Stimulated activated CD4-positive, alpha-beta T cell treated with anti-CD3 and anti-CD28 coated beads, Interleukin-4, amount 100 ng/mL, for 24 hours (primary cell): ENCODE measurements around the gene NXNL2.

Experiments used
- DNase-seq: peaks from one replicate; pipeline ENCODE4 v3.0.0-alpha.2; 2020

Gene NXNL2

DNA sequence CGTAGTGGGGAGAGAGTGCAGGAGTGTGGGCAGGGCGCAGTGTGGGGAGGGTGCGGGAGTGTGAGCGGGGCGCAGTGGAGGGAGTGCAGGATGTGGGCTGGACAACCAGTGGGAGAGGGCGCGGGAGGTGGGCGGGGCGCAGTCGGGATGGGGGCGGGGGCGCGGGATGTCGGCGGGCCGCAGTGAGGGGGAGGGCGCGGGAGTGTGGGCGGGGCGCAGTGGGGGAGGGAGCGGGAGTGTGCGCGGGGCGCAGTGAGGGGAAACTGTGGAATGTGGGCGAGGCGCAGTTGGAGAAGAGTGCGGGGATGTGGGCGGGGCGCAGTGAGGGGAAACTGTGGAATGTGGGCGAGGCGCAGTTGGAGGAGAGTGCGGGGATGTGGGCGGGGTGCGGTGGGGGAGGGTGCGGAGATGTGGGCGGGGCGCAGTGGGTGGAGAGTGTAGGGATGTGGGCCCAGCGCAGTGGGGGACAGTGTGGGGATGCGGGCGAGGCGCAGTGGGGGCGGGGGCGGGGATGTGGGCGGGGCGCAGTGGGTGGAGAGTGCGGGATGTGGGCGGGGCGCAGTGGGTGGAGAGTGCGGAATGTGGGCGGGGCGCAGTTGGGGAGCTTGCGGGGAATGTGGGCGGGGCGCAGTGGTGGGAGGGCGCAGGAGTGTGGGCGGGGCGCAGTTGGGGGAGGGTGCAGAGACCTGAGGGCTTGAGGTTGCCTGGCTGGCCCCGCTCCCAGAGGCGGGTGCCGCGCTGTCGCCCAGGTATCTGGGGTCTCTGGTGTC is at the start of gene NXNL2:
TSS of gene NXNL2 (plus strand) at position 723 of the 770 bp plus-strand sequence. CDS start 257 bp downstream, outside the sequence.
- DNase-seq = peak; percentile 29

DNA sequence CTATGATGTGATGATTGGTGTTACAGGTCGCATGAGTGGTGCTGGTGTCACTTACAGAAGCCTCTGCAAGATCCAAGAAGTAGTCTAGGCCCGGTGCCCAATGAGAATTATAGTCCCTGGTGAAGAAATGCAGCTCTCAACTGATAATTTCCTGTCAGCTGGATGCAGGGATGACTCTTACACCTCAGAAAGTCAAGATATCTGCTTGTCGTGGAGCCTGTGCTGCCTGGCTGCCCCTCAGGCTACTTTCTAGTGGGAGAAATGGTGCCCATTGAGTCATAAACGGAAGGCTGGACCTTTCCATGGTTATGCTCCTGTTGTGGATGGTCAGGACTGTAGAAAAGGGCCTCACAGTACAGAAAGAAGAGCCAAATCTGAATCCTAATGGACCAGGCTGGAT is 46.8 kb upstream of the NXNL2 start:
- DNase-seq = no peak

- DNase-seq = no peak
Observed at GRCh38 chr9:88494983-88495721, 39.8 kb upstream of the NXNL2 start.

- DNase-seq = no peak
Observed at GRCh38 chr9:88497224-88497623, 37.8 kb upstream of the NXNL2 start.

GRCh38 chr9:88498880-88499279 is 36.1 kb upstream of the NXNL2 start:
- no peak for DNase-seq

DNA sequence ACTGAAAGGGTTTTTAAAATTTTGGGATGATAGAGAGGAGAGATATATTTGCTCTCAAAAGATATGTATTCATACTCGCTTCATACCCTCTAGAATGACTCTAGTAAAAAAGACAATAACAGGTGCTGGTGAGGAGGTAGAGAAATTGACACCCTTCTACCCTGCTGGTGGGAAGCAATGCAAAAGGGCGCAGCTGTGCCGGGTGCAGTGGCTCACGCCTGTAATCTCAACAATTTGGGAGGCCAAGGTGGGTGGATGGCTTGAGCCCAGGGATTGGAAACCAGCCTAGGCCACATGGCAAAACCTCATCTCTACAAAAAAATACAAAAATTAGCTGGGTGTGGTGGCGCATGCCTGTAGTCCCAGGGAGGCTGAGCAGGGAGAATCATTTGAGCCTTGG is 33.9 kb upstream of the NXNL2 start:
- DNase-seq = no peak

- no peak for DNase-seq
Observed at GRCh38 chr9:88502552-88503034, 32.4 kb upstream of the NXNL2 start.

DNA sequence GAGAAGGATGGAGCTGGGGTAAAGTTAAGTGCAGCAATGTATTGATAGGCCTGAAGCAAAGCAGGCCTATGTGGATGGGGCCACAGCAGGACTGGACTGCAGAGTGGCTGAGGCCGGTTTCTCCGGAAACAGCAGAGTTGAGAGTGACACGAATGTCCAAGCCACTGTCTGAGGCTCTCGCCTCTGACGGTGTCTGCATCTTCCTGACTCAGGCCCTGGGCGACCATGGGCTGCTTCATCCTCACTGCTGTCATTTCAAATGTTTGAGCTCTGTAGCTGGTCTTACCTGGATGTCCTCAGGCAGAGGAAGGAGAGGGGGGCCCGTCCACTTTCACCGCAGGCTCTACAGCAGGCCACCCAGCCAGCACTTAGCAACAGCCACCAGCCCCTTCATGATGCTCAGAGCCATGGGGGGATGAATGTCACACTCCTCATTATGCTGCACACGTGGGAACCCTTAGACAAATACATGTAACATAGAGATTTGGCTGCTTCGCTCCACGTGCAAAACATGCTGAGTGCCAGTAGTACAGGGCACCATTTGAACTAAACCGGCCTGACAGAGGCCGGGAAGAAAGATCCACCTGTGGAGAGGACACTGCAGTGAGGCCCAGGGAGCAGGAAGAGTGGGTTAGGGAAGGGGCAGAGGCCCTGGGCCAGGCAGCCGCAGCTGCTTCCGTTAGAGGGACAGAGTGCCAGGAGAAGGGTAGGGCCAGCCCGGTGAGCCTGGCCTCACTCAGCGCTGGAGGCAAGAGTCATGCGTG is 31.7 kb upstream of the NXNL2 start:
- no peak for DNase-seq

DNA sequence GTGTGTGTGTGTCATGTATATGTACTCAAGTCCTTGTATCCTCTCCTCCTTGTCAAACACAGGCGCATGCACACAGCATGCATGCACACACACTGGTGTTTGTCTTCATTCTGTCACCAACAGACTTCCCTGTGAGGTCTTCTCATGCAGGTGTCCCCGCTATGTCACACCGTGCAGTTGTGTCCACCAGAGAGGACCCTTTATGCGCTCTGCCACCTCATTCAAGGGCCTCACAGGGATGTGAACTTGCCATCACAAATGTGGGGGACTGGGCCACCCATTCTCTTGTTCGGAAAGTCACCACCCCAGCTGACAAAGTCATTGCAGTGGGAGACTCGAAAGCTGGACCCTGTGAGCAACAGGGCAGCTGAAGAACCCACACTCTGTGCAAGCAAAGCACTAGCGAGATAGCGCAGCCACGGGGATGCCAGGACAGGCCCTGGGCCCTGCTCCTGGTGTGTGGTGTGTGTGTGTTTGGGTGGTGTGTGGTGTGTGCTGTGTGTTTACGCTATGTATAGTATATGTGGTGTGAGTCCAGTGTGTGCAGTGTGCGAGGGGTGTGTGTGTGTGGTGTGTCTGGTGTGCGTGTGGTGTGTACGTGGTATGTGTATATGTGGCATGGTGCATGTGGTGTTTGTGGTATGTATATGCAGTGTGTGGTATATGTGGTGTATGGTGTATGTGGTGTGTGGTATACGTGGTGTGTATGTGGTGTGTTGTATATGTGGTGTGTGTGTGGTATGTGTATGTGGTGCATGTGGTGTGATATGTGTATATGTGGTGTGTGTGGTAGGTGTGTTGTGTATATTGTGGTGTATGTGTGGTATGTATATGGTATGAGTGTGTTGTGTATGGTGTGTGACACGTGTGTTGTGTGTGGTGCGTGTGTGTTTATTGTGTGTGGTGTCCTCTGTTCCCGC is 30.9 kb upstream of the NXNL2 start:
- DNase-seq = no peak

GRCh38 chr9:88508326-88508725 is 26.7 kb upstream of the NXNL2 start:
- no peak for DNase-seq

- no peak for DNase-seq
Observed at GRCh38 chr9:88511906-88512305, 23.1 kb upstream of the NXNL2 start.

- DNase-seq = no peak
Observed at GRCh38 chr9:88514247-88514646, 20.7 kb upstream of the NXNL2 start.

- DNase-seq = no peak
Observed at GRCh38 chr9:88521308-88521707, 13.7 kb upstream of the NXNL2 start.

DNA sequence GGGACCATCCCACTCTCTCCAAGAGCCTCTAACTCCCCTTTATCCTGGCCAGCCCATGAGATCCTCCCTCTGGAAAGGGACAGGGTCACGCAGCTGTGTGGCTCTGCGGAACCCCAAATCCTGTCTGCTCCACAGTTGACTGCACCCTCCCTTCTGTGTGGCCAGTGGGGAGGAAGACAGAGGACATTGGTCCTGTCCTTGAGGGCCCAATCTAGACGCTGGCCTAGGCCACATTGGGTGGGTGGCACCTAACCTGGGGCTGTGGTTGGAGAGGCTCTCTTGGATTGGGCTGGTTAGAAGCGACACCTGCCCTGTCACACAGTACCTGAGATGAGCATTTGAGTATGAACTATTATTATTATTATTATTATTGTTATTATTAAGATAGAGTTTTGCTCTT is 12.6 kb upstream of the NXNL2 start:
- no peak for DNase-seq

- no peak for DNase-seq
Observed at GRCh38 chr9:88523056-88523455, 11.9 kb upstream of the NXNL2 start.

GRCh38 chr9:88524911-88525310 is 10.1 kb upstream of the NXNL2 start:
- no peak for DNase-seq

DNA sequence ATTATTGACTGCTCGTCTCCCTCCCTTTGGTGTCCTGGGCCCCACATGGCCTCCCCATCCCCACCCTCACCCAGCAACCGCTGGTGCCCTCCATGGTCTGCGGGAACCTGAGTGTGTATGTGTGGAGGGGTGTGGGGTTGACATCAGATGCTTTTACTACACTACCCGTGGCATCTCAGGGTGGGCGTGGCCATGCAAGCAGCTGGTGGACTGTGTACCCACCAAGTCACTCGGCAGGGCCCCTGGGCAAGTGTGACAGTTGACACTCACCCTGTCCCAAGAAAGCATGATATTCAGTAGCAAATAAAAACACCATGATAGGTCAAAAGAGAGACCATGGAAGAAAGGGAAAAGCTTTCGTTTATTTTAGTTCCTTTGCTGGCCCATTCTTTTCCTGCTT is 7.4 kb upstream of the NXNL2 start:
- no peak for DNase-seq

DNA sequence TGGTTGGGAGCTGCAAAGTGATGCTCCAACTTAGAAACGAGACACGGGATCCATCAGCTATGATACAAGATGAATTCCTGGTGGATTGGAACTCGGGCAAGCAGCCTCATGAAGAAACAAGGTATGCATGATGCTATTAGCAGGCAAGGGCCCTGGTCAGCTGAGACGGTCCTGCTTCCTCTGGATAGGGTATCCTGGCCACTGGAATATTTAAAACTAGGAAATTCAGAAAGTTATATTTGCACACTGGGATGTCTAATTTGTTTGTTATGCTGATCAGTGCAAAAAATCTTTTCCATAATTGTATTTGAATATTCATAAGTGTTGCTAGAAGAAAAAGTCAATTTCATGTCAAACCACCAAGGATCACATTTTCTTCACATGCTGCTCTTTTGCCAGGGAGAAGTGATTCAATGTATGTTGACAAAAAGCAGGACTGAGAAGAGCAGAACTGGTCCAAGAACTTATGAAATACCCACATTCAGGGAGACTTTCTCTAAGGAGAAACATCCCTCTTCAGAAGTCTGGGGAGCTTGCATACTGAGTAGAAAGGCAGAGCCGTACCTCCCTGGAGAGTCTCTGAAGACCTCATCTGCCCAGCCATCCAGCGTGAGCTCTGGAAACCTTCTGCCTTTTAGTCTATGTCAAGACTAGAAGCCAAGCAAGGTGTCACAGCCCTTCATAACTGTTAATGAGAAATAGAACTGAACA is 6.7 kb upstream of the NXNL2 start:
- no peak for DNase-seq

DNA sequence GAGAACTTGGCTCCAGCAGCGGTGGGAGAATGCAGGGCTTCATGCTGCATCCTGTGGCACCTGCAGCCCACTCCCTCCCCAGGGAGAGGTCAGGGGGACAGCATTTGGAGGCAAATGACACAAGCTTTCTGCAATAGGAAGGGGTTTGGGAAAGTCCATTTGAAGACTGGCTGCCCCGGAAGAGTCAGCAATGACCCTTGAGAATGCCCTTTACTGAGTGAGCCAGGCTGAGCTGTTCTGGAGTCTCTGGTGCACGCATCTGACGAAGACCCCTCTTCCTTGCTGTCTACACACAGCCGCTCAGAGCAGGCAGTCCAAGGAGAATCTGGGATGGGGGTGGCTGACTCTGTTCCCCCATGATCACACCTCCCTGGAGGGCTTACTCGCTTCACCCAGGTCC is 5.5 kb upstream of the NXNL2 start:
- no peak for DNase-seq

DNA sequence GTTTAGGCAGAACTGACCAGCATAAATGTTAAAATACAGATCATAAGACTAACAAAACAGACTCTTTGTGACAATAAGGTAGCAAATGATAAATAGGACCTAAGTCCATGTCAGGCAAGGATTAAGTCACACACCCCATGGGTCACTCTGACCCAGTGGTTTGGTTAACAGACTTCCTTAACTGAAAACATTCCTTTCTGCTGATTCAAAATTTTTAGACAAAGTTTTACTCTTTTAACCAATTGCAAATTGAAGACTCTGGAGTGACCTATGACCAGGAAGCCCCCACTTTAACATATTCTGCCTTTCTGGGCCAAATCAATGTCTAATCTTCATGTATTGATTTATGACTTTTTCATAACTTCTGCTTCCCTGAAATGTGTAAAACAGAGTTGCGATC is 4.9 kb upstream of the NXNL2 start:
- DNase-seq = no peak

DNA sequence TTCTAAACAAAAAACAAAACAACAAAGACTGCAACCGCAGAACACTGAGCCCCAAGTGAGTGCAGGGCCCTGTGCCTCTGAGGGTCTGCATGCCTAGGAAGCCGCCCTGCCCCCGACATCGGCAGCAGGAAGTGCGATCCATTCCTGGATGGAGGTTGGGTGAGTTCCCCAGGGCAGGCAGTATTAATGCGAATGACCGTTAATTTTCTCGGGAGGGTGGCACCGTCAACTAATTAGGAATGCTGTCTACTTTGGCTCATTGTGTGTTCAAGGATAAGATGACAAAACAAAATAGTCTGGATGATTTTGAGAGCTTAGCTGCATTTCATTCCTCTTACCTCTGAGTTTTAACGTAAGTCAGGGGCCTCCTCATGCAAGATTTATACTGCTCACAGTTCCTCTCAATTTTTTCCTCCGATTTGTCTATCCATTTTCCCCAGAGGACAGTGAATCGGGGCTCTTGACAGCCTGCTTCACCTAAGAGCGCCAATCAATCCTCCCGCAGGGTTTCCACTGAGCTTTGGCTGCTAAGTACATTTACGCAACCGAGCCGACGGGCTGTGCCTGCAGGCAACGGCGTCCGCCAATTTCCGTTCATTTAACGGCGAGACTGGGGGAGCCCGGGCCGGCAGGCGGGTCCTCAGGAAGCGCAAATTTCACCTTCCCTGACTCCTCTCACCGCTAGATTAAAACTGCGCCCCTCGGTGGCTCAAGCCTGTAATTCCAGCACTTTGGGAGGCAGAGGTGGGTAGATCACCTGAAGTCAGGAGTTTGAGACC is 2.9 kb upstream of the NXNL2 start:
- no peak for DNase-seq
